Progenitor cell of endocrine pancreas (in vitro differentiated cells): ENCODE results near the gene ZFR. TPM values are rescaled to one million over a fixed set of nuclear protein-coding genes. Genes with fewer than 3 reads are reported as not detected.

ENCODE experiments used
- DNase-seq: peaks from one replicate; pipeline ENCODE4 v3.0.0; 2021; ENCODE audit warnings: low spot score; ENCODE audit not compliant: unreplicated experiment
- H3K27ac Mint-ChIP-seq: 2 replicates; pipeline ENCODE4 v1.8.0; 2021; ENCODE audit warnings: mild to moderate bottlenecking, moderate library complexity, mixed read lengths
- H3K27me3 Mint-ChIP-seq: 2 replicates; pipeline ENCODE4 v1.8.0; 2021; ENCODE audit warnings: mixed read lengths
- H3K36me3 Mint-ChIP-seq: 2 replicates; pipeline ENCODE4 v1.8.0; 2022; ENCODE audit warnings: mixed read lengths; ENCODE audit not compliant: insufficient read depth
- H3K4me1 Mint-ChIP-seq: 2 replicates; pipeline ENCODE4 v1.8.0; 2021; ENCODE audit warnings: low read depth, mixed read lengths
- H3K4me3 Mint-ChIP-seq: 2 replicates; pipeline ENCODE4 v1.8.0; 2021; ENCODE audit warnings: low read depth, mild to moderate bottlenecking, moderate library complexity, mixed read lengths
- H3K9me3 Mint-ChIP-seq: 2 replicates; pipeline ENCODE4 v1.8.0; 2021; ENCODE audit warnings: low read depth, mixed read lengths
- CTCF ChIP-seq: fragments of 200-600 bp; sonication (generic); IDR thresholded peaks from one replicate; pipeline ENCODE4 v1.5.0; 2021; ENCODE audit warnings: antibody characterized with exemption, mild to moderate bottlenecking; ENCODE audit not compliant: unreplicated experiment
- total RNA-seq: library from RNA; stranded (reverse); gene quantifications from 2 replicates; pipeline ENCODE4 v1.2.1, GENCODE V29; 2021

Gene ZFR
- total RNA-seq, 1 donor from 2014 or later = 75.6 TPM

GRCh38 chr5:32482193-32482592 is 37.7 kb upstream of the ZFR start:
- DNase-seq = no peak
- TF ChIP-seq CTCF = no peak
- Mint-ChIP-seq H3K9me3 (no peaks in the 10 kb centered on the region), H3K4me3 (no peak overlapping the region), H3K4me1 (no peaks in the 10 kb centered on the region), H3K36me3 (no peaks in the 10 kb centered on the region), H3K27ac (no peak overlapping the region), H3K27me3 (no peaks in the 10 kb centered on the region)

GRCh38 chr5:32479096-32479495 is 34.6 kb upstream of the ZFR start:
- no peak for DNase-seq
- Mint-ChIP-seq H3K9me3 (no peaks in the 10 kb centered on the region), H3K27ac (no peak overlapping the region), H3K36me3 (no peaks in the 10 kb centered on the region), H3K27me3 (no peaks in the 10 kb centered on the region), H3K4me3 (no peak overlapping the region), H3K4me1 (peaks cover 8% of the 10 kb centered on the region)
- TF ChIP-seq CTCF = no peak

- H3K27me3 Mint-ChIP-seq = no peaks in the 10 kb centered on the region
- no peaks in the 10 kb centered on the region for H3K9me3 Mint-ChIP-seq
- H3K36me3 Mint-ChIP-seq = no peaks in the 10 kb centered on the region
- H3K4me1 Mint-ChIP-seq = peaks cover 8% of the 10 kb centered on the region
- DNase-seq = no peak
- no peak overlapping the region for H3K27ac Mint-ChIP-seq
- no peak overlapping the region for H3K4me3 Mint-ChIP-seq
- TF ChIP-seq CTCF = no peak
Measured at GRCh38 chr5:32476891-32477290, 32.4 kb upstream of the ZFR start.

GRCh38 chr5:32475334-32476097 is 31.0 kb upstream of the ZFR start:
- H3K4me3 Mint-ChIP-seq = no peak overlapping the region
- no peak for DNase-seq
- TF ChIP-seq CTCF = no peak
- H3K9me3 Mint-ChIP-seq = no peaks in the 10 kb centered on the region
- H3K27ac Mint-ChIP-seq = no peak overlapping the region
- no peaks in the 10 kb centered on the region for H3K36me3 Mint-ChIP-seq
- no peaks in the 10 kb centered on the region for H3K27me3 Mint-ChIP-seq
- H3K4me1 Mint-ChIP-seq = peaks cover 8% of the 10 kb centered on the region

- peaks cover 8% of the 10 kb centered on the region for H3K4me1 Mint-ChIP-seq
Measured at GRCh38 chr5:32474209-32474854, 29.8 kb upstream of the ZFR start.

More at GRCh38 chr5:32474209-32474854, 29.8 kb upstream of the ZFR start:
- Mint-ChIP-seq H3K36me3 (no peaks in the 10 kb centered on the region), H3K27ac (no peak overlapping the region), H3K9me3 (no peaks in the 10 kb centered on the region), H3K4me3 (no peak overlapping the region), H3K27me3 (no peaks in the 10 kb centered on the region)
- no peak for TF ChIP-seq CTCF
- no peak for DNase-seq
